HepG2 (cell line): ENCODE measurements around the gene ATOH8. TPM values are rescaled to one million over a fixed set of nuclear protein-coding genes. Genes with fewer than 3 reads are reported as not detected.

Experiments used
- ARID3A ChIP-seq: IDR thresholded peaks from 2 replicates; pipeline ENCODE4 v1.6.1; 2012; ENCODE audit warnings: low read depth, low read length, improper control_type of control experiment
- CHD2 ChIP-seq: IDR thresholded peaks from 2 replicates; pipeline ENCODE4 v1.6.1; 2011; ENCODE audit warnings: low read depth, low read length, improper control_type of control experiment
- DPF2 ChIP-seq: sonication (generic); formaldehyde crosslinking; IDR thresholded peaks from 2 replicates; pipeline ENCODE4 v1.4.0; 2020; ENCODE audit warnings: mild to moderate bottlenecking, low read depth, missing genetic modification reagents, borderline replicate concordance
- FOXA1 ChIP-seq, 2 experiments: fragments of 450-650 bp in 1 of 2; sonication (generic) in 1 of 2; formaldehyde crosslinking in 1 of 2; IDR thresholded peaks; 2 replicates each; pipeline versions ENCODE4 v1.4.0 to v1.6.1; 2016 to 2020; ENCODE audit warnings: missing genetic modification reagents in 1 of 2
- LCORL ChIP-seq, 2 experiments: fragments of 450-650 bp in 1 of 2; sonication (generic) in 1 of 2; formaldehyde crosslinking in 1 of 2; IDR thresholded peaks; 2 replicates each; pipeline versions ENCODE4 v1.5.0 to v1.6.1; 2017 to 2020; ENCODE audit warnings: antibody characterized with exemption in 1 of 2, missing genetic modification reagents in 1 of 2
- PAXIP1 ChIP-seq: sonication (generic); formaldehyde crosslinking; conservative IDR thresholded peaks from 2 replicates; pipeline ENCODE4 v1.4.0; 2020; ENCODE audit warnings: mild to moderate bottlenecking, missing genetic modification reagents, moderate library complexity
- PHB2 ChIP-seq: fragments of 450-650 bp; IDR thresholded peaks from 2 replicates; pipeline ENCODE4 v1.6.1; 2018; ENCODE audit not compliant: partially characterized antibody
- RAD21 ChIP-seq: fragments of 450-650 bp; formaldehyde crosslinking; IDR thresholded peaks from 2 replicates; pipeline ENCODE4 v1.5.0; 2020; ENCODE audit warnings: mild to moderate bottlenecking
- THAP7 ChIP-seq: sonication (generic); formaldehyde crosslinking; IDR thresholded peaks from 2 replicates; pipeline ENCODE4 v1.8.1; 2023; ENCODE audit warnings: mild to moderate bottlenecking, missing genetic modification reagents
- ZBTB4 ChIP-seq: sonication (generic); formaldehyde crosslinking; IDR thresholded peaks from 2 replicates; pipeline ENCODE4 v1.4.0; 2020; ENCODE audit warnings: missing genetic modification reagents, mild to moderate bottlenecking, borderline replicate concordance
- ZC3H13 ChIP-seq: sonication (generic); formaldehyde crosslinking; IDR thresholded peaks from 2 replicates; pipeline ENCODE4 v1.8.1; 2023; ENCODE audit warnings: mild to moderate bottlenecking, missing genetic modification reagents, moderate library complexity
- ZHX1 ChIP-seq: sonication (generic); formaldehyde crosslinking; IDR thresholded peaks from 2 replicates; pipeline ENCODE4 v1.8.1; 2022; ENCODE audit warnings: low read depth, mild to moderate bottlenecking, missing genetic modification reagents
- ZNF143 ChIP-seq: sonication (generic); formaldehyde crosslinking; IDR thresholded peaks from 2 replicates; pipeline ENCODE4 v1.4.0; 2020; ENCODE audit warnings: missing genetic modification reagents
- ZNF446 ChIP-seq: sonication (generic); formaldehyde crosslinking; IDR thresholded peaks from 2 replicates; pipeline ENCODE4 v1.5.0; 2020; ENCODE audit warnings: mild to moderate bottlenecking, missing genetic modification reagents
- ZNF577 ChIP-seq: sonication (generic); formaldehyde crosslinking; IDR thresholded peaks from 2 replicates; pipeline ENCODE4 v1.4.0; 2020; ENCODE audit warnings: mild to moderate bottlenecking, low read depth, missing genetic modification reagents, borderline replicate concordance
- ZNF850 ChIP-seq: sonication (generic); formaldehyde crosslinking; conservative IDR thresholded peaks from 2 replicates; pipeline ENCODE4 v1.9.0; 2021; ENCODE audit warnings: mild to moderate bottlenecking, missing genetic modification reagents
- polyA plus RNA-seq, 8 experiments: library from polyadenylated mRNA; depleted of rRNA in 3 of 8; stranded (reverse) in 7 of 8; unstranded in 1 of 8; fragments of >200 nt; fragmentation: Illumina TruSeq in 4 of 8; extraction: Trizol in 4 of 8; gene quantifications; 2 replicates each; pipeline versions ENCODE4 v1.2.1 to v1.2.3, GENCODE V29; 2011 to 2016; ENCODE audit warnings: low read depth in 4 of 8, missing spikeins in 1 of 8, mixed read lengths in 1 of 8; ENCODE audit not compliant: insufficient read depth in 1 of 8
- total RNA-seq, 5 experiments: library from RNA; depleted of rRNA; stranded (reverse); fragments of >200 nt; fragmentation: Illumina TruSeq; extraction: Trizol; gene quantifications; 2 replicates each; pipeline ENCODE4 v1.2.3, GENCODE V29; 2016; ENCODE audit warnings: low read depth in 1 of 5

Gene ATOH8
- total and polyA plus RNA-seq, 2 of the 13 experiments (the other 11 are each of a cell fraction or from before 2014, with no cell fraction given) = 0.13 to 0.61 TPM

- TF ChIP-seq ZHX1 (no peak), ARID3A (no peak), ZNF850 (CRISPR knock-in tag) (no peak), CHD2 (no peak), PHB2 (no peak), ZC3H13 (CRISPR knock-in tag) (no peak), LCORL (IDR thresholded peaks at IDR 0.05) (no peak), LCORL (CRISPR knock-in tag; IDR thresholded peaks at IDR 0.05) (peak; percentile 47), RAD21 (no peak), THAP7 (no peak), DPF2 (CRISPR knock-in tag) (no peak), ZNF143 (0 out of 2 replicates have a peak, but pooled peaks have one; percentile 14), ZNF577 (CRISPR knock-in tag) (no peak), ZNF446 (no peak), PAXIP1 (CRISPR knock-in tag) (no peak), ZBTB4 (no peak), FOXA1 (IDR thresholded peaks at IDR 0.05) (no peak), FOXA1 (CRISPR knock-in tag; IDR thresholded peaks at IDR 0.05) (peak; percentile 40; the same call in 1 of the 2 replicates)
Measured at GRCh38 chr2:85741833-85742455, 11.8 kb upstream of the ATOH8 start (continued).
